Endothelial cell of umbilical vein (primary cell): ENCODE results near the gene PCF11. TPM values are rescaled to one million over a fixed set of nuclear protein-coding genes. Genes with fewer than 3 reads are reported as not detected.

Source experiments
- BruUV-seq: library from RNA; stranded (reverse); fragments of 400-500 nt; replicated peaks from 2 replicates; lab custom pipeline; 2021; lab: Mats Ljungman, UMichigan
- CTCF ChIA-PET: fragments of 300-600, 350-600 bp; sonication (Branson Sonifier 250); formaldehyde crosslinking; loops from one replicate; lab custom pipeline; 2021; ENCODE audit warnings: antibody characterized with exemption, inconsistent platforms; lab: Charles Lee
- POLR2A ChIA-PET: fragments of 300-600, 350-600 bp; sonication (Branson Sonifier 250); formaldehyde crosslinking; loops from one replicate; lab custom pipeline; 2021; ENCODE audit warnings: antibody characterized with exemption, inconsistent platforms; lab: Charles Lee
- DNase-seq: peaks from one replicate; pipeline ENCODE4 v3.0.0-alpha.2; 2011; ENCODE audit warnings: low read depth, low spot score
- FAIRE-seq: peaks from 2 replicates; lab custom pipeline; 2011; peaks lifted over from hg19 to GRCh38; lab: Jason Lieb, UNC
- H2AFZ ChIP-seq: 2 replicates; pipeline ENCODE4 v1.6.0; 2012; ENCODE audit warnings: low read depth, low read length, control low read depth, inconsistent platforms
- H3K27ac ChIP-seq: 2 replicates; pipeline ENCODE4 v1.5.1; 2011; ENCODE audit warnings: low read depth, mild to moderate bottlenecking, control low read depth, low read length, moderate library complexity; ENCODE audit not compliant: insufficient read depth
- H3K27me3 ChIP-seq, 2 experiments: 2 replicates each; pipeline versions ENCODE4 v1.6.0 to v1.6.1; 2011; ENCODE audit warnings: low read length in 2 of 2, mixed read lengths in 1 of 2; ENCODE audit not compliant: control insufficient read depth in 2 of 2, insufficient read depth in 2 of 2
- H3K36me3 ChIP-seq, 2 experiments: 2 replicates in 1 of 2; 3 replicates in 1 of 2; pipeline ENCODE4 v1.5.1; 2011; ENCODE audit warnings: low read length in 2 of 2, mild to moderate bottlenecking in 1 of 2, moderate library complexity in 1 of 2; ENCODE audit not compliant: control insufficient read depth in 2 of 2, insufficient read depth in 2 of 2; ENCODE audit errors: extremely low read depth in 1 of 2
- H3K4me1 ChIP-seq: 3 replicates; pipeline ENCODE4 v1.5.1; 2011; ENCODE audit warnings: mild to moderate bottlenecking, low read length; ENCODE audit not compliant: control insufficient read depth, insufficient read depth; ENCODE audit errors: extremely low read depth
- H3K4me2 ChIP-seq: 2 replicates; pipeline ENCODE4 v1.6.1; 2011; ENCODE audit warnings: low read length, control low read depth, mixed read lengths; ENCODE audit not compliant: insufficient read depth
- H3K4me3 ChIP-seq, 3 experiments: fragments of 200-600 bp in 1 of 3; sonication (generic), shearing (Covaris generic) in 1 of 3; replicated peaks in 1 of 3; 2 replicates each; pipeline ENCODE4 v1.5.1; 2011 to 2016; ENCODE audit warnings: control low read depth in 3 of 3, low read length in 3 of 3, mild to moderate bottlenecking in 2 of 3, inconsistent platforms in 1 of 3, low read depth in 1 of 3, moderate library complexity in 1 of 3; ENCODE audit not compliant: insufficient read depth in 1 of 3
- H3K79me2 ChIP-seq: 2 replicates; pipeline ENCODE4 v1.6.0; 2012; ENCODE audit warnings: low read length, inconsistent platforms; ENCODE audit not compliant: control insufficient read depth, insufficient read depth
- H3K9ac ChIP-seq: replicated peaks from 2 replicates; pipeline ENCODE3; 2011; ENCODE audit warnings: low read length, control low read depth; ENCODE audit not compliant: insufficient read depth; ENCODE audit errors: extremely low read depth
- H3K9me1 ChIP-seq: replicated peaks from 3 replicates; pipeline ENCODE4 v1.6.0; 2011; ENCODE audit warnings: mild to moderate bottlenecking, low read length; ENCODE audit not compliant: control insufficient read depth, insufficient read depth; ENCODE audit errors: extremely low read depth
- H3K9me3 ChIP-seq: replicated peaks from 2 replicates; pipeline ENCODE4 v1.5.1; 2012; ENCODE audit warnings: low read length, inconsistent platforms; ENCODE audit not compliant: control insufficient read depth, insufficient read depth
- H4K20me1 ChIP-seq: replicated peaks from 2 replicates; pipeline ENCODE3; 2011; ENCODE audit warnings: mild to moderate bottlenecking, low read length; ENCODE audit not compliant: control insufficient read depth, insufficient read depth; ENCODE audit errors: extremely low read depth
- GATA2 ChIP-seq: IDR thresholded peaks from 2 replicates; pipeline ENCODE4 v1.7.0; 2011; ENCODE audit warnings: low read depth, mild to moderate bottlenecking, moderate library complexity, mixed read lengths, low read length; ENCODE audit not compliant: insufficient read length, insufficient read depth
- MYC ChIP-seq: IDR thresholded peaks from one replicate; pipeline ENCODE4 v1.6.1; 2011; ENCODE audit warnings: mild to moderate bottlenecking, low read depth, low read length
- POLR2AphosphoS5 ChIP-seq: IDR thresholded peaks from 2 replicates; pipeline ENCODE4 v1.6.1; 2012; ENCODE audit warnings: low read depth, mild to moderate bottlenecking, control low read depth, low read length, moderate library complexity; ENCODE audit not compliant: insufficient read depth
- dilution Hi-C: fragments of 300-500 bp; cut with MboI; formaldehyde crosslinking; loops from one replicate; pipeline ENCODE4 v1.15.0; 2019; ENCODE audit warnings: low sequenced_read_pairs; ENCODE audit not compliant: extremely low pct_ligation_motif_present
- intact Hi-C: fragments of 100-400 bp; cut with micrococcal nuclease; formaldehyde crosslinking; loops from one replicate; pipeline ENCODE4 v1.10.0; 2022
- polyA plus RNA-seq, 4 experiments: library from polyadenylated mRNA; depleted of rRNA in 3 of 4; stranded (reverse) in 3 of 4; unstranded in 1 of 4; fragments of >200 nt; gene quantifications; 2 replicates each; pipeline versions ENCODE4 v1.2.1 to v1.2.3, GENCODE V29; 2011 to 2012; ENCODE audit warnings: missing spikeins in 1 of 4
- total RNA-seq: library from RNA; stranded (reverse); gene quantifications from 2 replicates; pipeline ENCODE4 v1.2.3, GENCODE V29; 2021
- TF ChIP-seq, protein P1 (sequence below), 2 donors: IDR thresholded peaks; 1 replicate in 1 of 2; 2 replicates in 1 of 2; pipeline ENCODE4 v1.5.1; 2011; ENCODE audit warnings: low read length in 2 of 2, mild to moderate bottlenecking in 2 of 2, moderate library complexity in 2 of 2, control low read depth in 1 of 2, inconsistent platforms in 1 of 2, low read depth in 1 of 2; ENCODE audit not compliant: insufficient read depth in 1 of 2; ENCODE audit errors: extremely low read depth in 1 of 2
- TF ChIP-seq, protein P2 (sequence below): IDR thresholded peaks from 2 replicates; pipeline ENCODE4 v1.6.1; 2011; ENCODE audit not compliant: insufficient read depth, insufficient read length

PCF11 gene
- total and polyA plus RNA-seq, 2 donors (not counting 3 experiments of a cell fraction or from before 2014, with no cell fraction given): 38.0 to 51.2 TPM

DNA sequence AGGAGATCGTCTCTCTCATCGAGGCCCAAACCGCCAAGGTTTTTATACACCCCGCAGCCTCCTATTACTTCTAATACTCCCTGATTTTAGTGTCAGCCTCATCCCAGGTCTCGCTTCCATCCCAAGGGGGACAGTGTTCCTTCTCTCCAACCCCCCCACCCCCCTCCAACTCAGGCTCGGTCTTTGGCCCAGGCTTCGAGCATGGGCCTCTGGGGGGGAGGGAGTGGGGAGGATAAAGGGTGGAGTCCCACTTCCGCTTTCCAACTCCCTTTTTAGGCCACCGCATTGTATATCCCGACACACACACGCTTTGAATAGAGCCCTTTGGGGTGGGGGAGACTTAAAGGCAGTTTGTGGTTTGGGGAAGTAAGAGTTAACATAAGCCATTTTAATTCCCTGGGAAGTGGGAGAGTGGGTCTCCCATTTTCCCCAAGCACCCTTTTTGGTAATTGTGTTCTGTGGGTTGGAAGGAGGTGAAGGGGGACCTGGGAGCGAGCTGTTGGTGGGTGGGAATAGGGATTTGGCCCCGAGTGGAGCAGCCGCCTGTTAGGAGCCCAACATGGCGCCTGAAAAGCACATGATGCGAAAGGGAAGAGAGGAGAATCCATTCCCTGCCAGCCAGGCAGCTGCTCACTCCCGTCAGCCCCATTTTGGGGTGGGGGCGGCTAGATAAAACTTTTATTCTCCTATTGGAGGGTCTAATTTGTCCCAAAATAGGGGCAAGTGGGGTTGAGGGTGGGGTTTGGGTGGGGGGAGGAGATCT, 844 bp downstream of the PCF11 start:
- peak; percentile 9 for TF ChIP-seq GATA2
- TF ChIP-seq, protein P1, sequence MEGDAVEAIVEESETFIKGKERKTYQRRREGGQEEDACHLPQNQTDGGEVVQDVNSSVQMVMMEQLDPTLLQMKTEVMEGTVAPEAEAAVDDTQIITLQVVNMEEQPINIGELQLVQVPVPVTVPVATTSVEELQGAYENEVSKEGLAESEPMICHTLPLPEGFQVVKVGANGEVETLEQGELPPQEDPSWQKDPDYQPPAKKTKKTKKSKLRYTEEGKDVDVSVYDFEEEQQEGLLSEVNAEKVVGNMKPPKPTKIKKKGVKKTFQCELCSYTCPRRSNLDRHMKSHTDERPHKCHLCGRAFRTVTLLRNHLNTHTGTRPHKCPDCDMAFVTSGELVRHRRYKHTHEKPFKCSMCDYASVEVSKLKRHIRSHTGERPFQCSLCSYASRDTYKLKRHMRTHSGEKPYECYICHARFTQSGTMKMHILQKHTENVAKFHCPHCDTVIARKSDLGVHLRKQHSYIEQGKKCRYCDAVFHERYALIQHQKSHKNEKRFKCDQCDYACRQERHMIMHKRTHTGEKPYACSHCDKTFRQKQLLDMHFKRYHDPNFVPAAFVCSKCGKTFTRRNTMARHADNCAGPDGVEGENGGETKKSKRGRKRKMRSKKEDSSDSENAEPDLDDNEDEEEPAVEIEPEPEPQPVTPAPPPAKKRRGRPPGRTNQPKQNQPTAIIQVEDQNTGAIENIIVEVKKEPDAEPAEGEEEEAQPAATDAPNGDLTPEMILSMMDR (IDR thresholded peaks at IDR 0.05; ENCODE audit: extremely low read depth in 1 of 2, insufficient read depth in 1 of 2, low read depth in 1 of 2, low read length in 2 of 2): no peak
- TF ChIP-seq POLR2AphosphoS5: no peak
- TF ChIP-seq, protein P2, sequence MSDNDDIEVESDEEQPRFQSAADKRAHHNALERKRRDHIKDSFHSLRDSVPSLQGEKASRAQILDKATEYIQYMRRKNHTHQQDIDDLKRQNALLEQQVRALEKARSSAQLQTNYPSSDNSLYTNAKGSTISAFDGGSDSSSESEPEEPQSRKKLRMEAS: no peak
- no peak for TF ChIP-seq MYC
- Histone ChIP-seq H4K20me1 (peaks cover 13% of the 10 kb centered on the region), H3K36me3 (peaks cover 0 to 5% of the 10 kb centered on the region in 2 experiments), H3K79me2 (peaks cover 58% of the 10 kb centered on the region), H3K4me3 (peak overlapping the region; percentile 94 to 100 (median 100)), H3K27ac (peak overlapping the region; percentile 98), H3K9ac (peak overlapping the region; percentile 99), H3K9me3 (no peaks in the 10 kb centered on the region), H3K4me2 (peak overlapping the region; percentile 100), H2AFZ (no peak overlapping the region), H3K27me3 (no peaks in the 10 kb centered on the region), H3K9me1 (no peaks in the 10 kb centered on the region), H3K4me1 (peaks cover 32% of the 10 kb centered on the region)
- no peak for FAIRE-seq
- dilution Hi-C loops (no loop called here), intact Hi-C loops (loop anchor here (1.0 to 5.0 kb wide), 8 partner anchors 37 to 380 kb away; partner anchors contain the start of gene CCDC90B)
- BruUV-seq: TSS peak; percentile 52
- peak; percentile 70 for DNase-seq
- ChIA-PET CTCF (interaction anchor here (0.7 to 2.1 kb wide), 5 partner anchors 10 to 257 kb away, joined by 3 to 14 read pairs (median 5); partner anchors contain the start of genes DDIAS and PRCP), POLR2A (interaction anchor here (0.7 to 2.0 kb wide), 12 partner anchors 14 to 301 kb away, joined by 3 to 8 read pairs (median 5); partner anchors contain the start of genes ANKRD42, CCDC90B, DDIAS and PRCP)
